Measurements from ENCODE around the gene PCSK5. TPM values are rescaled to one million over a fixed set of nuclear protein-coding genes. Genes with fewer than 3 reads are reported as not detected.

The PCSK5 gene
- total RNA-seq, 2 donors from 2014 or later, result 41.2 to 63.7 TPM

DNA sequence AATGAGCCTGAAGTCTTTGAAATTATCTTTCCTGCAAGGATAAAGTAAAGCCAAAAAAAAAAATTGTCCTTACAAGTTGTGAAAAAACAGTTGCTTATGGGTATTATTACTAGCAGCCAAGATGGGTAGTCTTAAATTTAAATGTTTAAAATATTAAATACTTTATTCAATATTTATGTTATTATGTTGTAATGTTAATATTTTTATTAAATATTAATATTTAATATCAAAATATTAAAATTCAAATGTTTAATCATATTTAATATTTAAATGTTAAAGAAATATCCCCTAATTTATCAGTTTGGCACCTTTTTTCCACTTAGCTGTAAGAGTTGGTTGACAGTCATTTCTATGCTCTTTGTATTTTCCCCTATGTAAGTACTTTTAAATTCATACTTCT, 86.1 kb downstream of the PCSK5 start:
- no peaks in the 10 kb centered on the region for H3K36me3 ChIP-seq
- H3K4me3 ChIP-seq, result no peak overlapping the region
- H3K9me3 ChIP-seq, result no peaks in the 10 kb centered on the region
- no peak for ATAC-seq (ENCODE audit: insufficient number of reproducible peaks, low FRiP score, low read depth)
- H3K27ac ChIP-seq, result no peak overlapping the region
- H3K4me1 ChIP-seq (ENCODE audit: control insufficient read depth in 1 of 2, low read depth in 2 of 2), result peaks cover 14 to 30% of the 10 kb centered on the region in 2 donors
- no peak for DNase-seq (ENCODE audit: low spot score)
- H3K27me3 ChIP-seq (replicated peaks; ENCODE audit: insufficient read depth), result no peaks in the 10 kb centered on the region
- TF ChIP-seq, protein P1, sequence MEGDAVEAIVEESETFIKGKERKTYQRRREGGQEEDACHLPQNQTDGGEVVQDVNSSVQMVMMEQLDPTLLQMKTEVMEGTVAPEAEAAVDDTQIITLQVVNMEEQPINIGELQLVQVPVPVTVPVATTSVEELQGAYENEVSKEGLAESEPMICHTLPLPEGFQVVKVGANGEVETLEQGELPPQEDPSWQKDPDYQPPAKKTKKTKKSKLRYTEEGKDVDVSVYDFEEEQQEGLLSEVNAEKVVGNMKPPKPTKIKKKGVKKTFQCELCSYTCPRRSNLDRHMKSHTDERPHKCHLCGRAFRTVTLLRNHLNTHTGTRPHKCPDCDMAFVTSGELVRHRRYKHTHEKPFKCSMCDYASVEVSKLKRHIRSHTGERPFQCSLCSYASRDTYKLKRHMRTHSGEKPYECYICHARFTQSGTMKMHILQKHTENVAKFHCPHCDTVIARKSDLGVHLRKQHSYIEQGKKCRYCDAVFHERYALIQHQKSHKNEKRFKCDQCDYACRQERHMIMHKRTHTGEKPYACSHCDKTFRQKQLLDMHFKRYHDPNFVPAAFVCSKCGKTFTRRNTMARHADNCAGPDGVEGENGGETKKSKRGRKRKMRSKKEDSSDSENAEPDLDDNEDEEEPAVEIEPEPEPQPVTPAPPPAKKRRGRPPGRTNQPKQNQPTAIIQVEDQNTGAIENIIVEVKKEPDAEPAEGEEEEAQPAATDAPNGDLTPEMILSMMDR (IDR thresholded peaks at IDR 0.05), result no peak

GRCh38 chr9:75979362-75979761, 88.9 kb downstream of the PCSK5 start:
- peaks cover 13 to 24% of the 10 kb centered on the region in 2 donors for H3K4me1 ChIP-seq (ENCODE audit: control insufficient read depth in 1 of 2, low read depth in 2 of 2)
- no peak for DNase-seq (ENCODE audit: low spot score)
- H3K4me3 ChIP-seq, result no peak overlapping the region
- H3K27ac ChIP-seq, result no peak overlapping the region
- no peaks in the 10 kb centered on the region for H3K36me3 ChIP-seq
- ATAC-seq (ENCODE audit: insufficient number of reproducible peaks, low FRiP score, low read depth), result no peak
- H3K9me3 ChIP-seq, result no peaks in the 10 kb centered on the region
- TF ChIP-seq, protein P1 (IDR thresholded peaks at IDR 0.05), result no peak
- no peaks in the 10 kb centered on the region for H3K27me3 ChIP-seq (replicated peaks; ENCODE audit: insufficient read depth)

GRCh38 chr9:75983319-75984045, 93.0 kb downstream of the PCSK5 start:
- Histone ChIP-seq H3K9me3 (no peaks in the 10 kb centered on the region), H3K27ac (no peak overlapping the region), H3K4me1 (ENCODE audit: control insufficient read depth in 1 of 2, low read depth in 2 of 2) (peaks cover 3 to 6% of the 10 kb centered on the region in 2 donors), H3K36me3 (peaks cover 5% of the 10 kb centered on the region), H3K27me3 (replicated peaks; ENCODE audit: insufficient read depth) (no peaks in the 10 kb centered on the region), H3K4me3 (no peak overlapping the region)
- TF ChIP-seq, protein P1 (IDR thresholded peaks at IDR 0.05), result no peak
- DNase-seq (ENCODE audit: low spot score), result no peak
- no peak for ATAC-seq (ENCODE audit: insufficient number of reproducible peaks, low FRiP score, low read depth)

DNA sequence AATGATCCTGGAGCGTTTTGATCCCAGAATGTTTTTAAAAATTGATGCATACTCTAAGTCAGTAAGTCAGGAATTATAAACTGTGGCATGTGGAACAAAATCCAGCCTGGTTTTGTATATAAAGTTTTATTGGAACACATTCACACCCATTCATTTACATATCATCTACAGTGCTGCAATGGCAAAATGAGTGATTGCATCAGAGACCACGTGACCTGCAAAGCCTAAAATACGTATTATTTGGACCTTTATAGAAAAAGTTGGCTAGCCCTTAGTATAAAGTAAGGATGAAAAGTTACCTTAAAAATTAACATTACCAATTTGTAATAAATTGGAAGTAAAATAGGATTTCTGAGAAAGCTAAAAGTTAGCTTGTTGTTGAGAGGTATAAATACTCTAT, 95.0 kb downstream of the PCSK5 start:
- no peak for DNase-seq (ENCODE audit: low spot score)

DNA sequence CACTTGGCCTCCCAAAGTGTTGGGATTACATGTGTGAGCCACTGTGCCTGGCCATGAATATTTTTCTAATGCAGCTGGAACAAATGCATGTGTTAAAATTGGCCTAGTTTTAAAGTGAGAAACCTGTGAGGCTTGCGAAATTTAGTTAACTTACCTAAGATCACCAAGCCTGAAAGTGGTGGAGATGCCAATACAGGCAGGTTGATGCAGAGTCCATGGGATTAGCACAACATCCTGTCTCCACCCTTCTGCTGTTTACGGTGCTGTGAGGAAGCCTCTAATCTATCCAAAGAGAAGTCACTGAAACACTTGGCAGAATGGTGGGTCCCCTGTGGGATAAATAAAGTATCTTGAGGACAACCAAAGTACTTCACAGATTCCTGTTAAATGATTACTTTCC, 98.2 kb downstream of the PCSK5 start:
- ATAC-seq (ENCODE audit: insufficient number of reproducible peaks, low FRiP score, low read depth) (no peak), DNase-seq (ENCODE audit: low spot score) (no peak)
- H3K36me3 ChIP-seq, result peaks cover 5% of the 10 kb centered on the region
- no peak overlapping the region for H3K27ac ChIP-seq
- no peaks in the 10 kb centered on the region for H3K9me3 ChIP-seq
- H3K4me1 ChIP-seq (ENCODE audit: control insufficient read depth in 1 of 2, low read depth in 2 of 2), result peaks cover 2 to 9% of the 10 kb centered on the region in 2 donors
- no peaks in the 10 kb centered on the region for H3K27me3 ChIP-seq (replicated peaks; ENCODE audit: insufficient read depth)
- TF ChIP-seq, protein P1 (IDR thresholded peaks at IDR 0.05), result no peak
- no peak overlapping the region for H3K4me3 ChIP-seq

More for the DNA sequence above, 95.0 kb downstream of the PCSK5 start:
- Histone ChIP-seq H3K27ac (no peak overlapping the region), H3K36me3 (peaks cover 5% of the 10 kb centered on the region), H3K27me3 (replicated peaks; ENCODE audit: insufficient read depth) (no peaks in the 10 kb centered on the region), H3K9me3 (no peaks in the 10 kb centered on the region), H3K4me1 (ENCODE audit: control insufficient read depth in 1 of 2, low read depth in 2 of 2) (peaks cover 3 to 6% of the 10 kb centered on the region in 2 donors), H3K4me3 (no peak overlapping the region)
- TF ChIP-seq, protein P1 (IDR thresholded peaks at IDR 0.05), result no peak
- ATAC-seq (ENCODE audit: insufficient number of reproducible peaks, low FRiP score, low read depth), result no peak

Data from thoracic aorta (tissue), 2 donors.